ENCODE data around the gene CRPPA.
"Not testable (repeated sequence)": the region's sequence is repeated elsewhere in the genome, so short reads cannot be mapped to it uniquely, and the experiment has no call there.

CRPPA gene

GRCh38 chr7:16396766-16397500 lies 24.4 kb downstream of the CRPPA start:
- no peak for DNase-seq

GRCh38 chr7:16395121-16395520 lies 26.2 kb downstream of the CRPPA start:
- DNase-seq = no peak

GRCh38 chr7:16393862-16394422 lies 27.4 kb downstream of the CRPPA start:
- no peak for DNase-seq

GRCh38 chr7:16392990-16393523 lies 28.3 kb downstream of the CRPPA start:
- DNase-seq = no peak

GRCh38 chr7:16383786-16384185 lies 37.6 kb downstream of the CRPPA start:
- DNase-seq = not testable (repeated sequence)

GRCh38 chr7:16383103-16383502 lies 38.2 kb downstream of the CRPPA start:
- not testable (repeated sequence) for DNase-seq

Measured in activated T-cell treated with anti-CD3 and anti-CD28 coated beads for 4 hours (primary cell).